ENCODE data around the gene ZSCAN25.
"Not testable (repeated sequence)": the region's sequence is repeated elsewhere in the genome, so short reads cannot be mapped to it uniquely, and the experiment has no call there.

Gene ZSCAN25

DNA sequence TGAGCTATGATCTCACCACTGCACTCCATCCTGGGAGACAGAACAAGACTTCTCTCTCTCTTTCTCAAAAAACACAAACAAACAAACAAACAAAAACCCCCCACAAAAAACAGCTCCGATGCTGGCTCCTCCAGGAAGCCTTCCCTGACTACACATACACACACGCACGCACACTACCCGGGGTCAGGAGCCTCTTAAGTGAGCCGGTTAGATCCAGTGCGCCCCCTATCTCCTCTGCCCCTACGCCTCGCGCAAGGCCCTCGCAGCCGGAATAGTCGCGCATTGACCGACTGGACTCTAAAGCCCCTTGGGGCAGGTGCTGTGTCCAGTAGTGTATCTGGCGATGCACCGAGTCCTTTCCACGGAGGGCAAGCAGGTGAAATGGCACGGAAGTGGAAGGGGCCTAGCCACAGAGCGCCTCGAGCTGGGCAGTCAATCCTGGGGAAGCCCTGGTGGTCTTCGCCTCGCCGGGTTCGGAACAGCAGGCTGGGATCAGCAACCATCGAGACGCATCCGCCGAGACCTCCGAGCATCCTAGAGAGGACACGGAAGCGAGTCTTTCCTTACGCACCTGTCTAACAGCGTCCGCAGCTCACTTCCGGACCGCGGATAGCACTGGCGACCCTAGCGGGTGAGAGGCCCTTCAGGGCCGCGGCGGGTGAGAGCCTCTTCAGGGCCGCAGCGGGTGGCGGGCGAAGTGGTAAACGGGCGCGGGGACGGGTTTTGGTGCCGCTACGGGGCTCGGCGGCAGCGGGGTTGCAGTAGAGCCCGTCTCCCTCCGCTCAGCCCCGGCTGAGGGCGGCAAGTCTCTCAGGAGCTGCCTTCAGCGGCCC, at the start of gene ZSCAN25:
Gene ZSCAN25 (plus strand): TSS at position 588 of the 833 bp plus-strand sequence. CDS start 2,661 bp downstream, outside the sequence.
- TF ChIP-seq, protein P1, sequence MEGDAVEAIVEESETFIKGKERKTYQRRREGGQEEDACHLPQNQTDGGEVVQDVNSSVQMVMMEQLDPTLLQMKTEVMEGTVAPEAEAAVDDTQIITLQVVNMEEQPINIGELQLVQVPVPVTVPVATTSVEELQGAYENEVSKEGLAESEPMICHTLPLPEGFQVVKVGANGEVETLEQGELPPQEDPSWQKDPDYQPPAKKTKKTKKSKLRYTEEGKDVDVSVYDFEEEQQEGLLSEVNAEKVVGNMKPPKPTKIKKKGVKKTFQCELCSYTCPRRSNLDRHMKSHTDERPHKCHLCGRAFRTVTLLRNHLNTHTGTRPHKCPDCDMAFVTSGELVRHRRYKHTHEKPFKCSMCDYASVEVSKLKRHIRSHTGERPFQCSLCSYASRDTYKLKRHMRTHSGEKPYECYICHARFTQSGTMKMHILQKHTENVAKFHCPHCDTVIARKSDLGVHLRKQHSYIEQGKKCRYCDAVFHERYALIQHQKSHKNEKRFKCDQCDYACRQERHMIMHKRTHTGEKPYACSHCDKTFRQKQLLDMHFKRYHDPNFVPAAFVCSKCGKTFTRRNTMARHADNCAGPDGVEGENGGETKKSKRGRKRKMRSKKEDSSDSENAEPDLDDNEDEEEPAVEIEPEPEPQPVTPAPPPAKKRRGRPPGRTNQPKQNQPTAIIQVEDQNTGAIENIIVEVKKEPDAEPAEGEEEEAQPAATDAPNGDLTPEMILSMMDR (IDR thresholded peaks at IDR 0.05; ENCODE audit: extremely low read depth, missing control alignments) = no peak
- peak; percentile 93 for DNase-seq (ENCODE audit: low spot score)

DNA sequence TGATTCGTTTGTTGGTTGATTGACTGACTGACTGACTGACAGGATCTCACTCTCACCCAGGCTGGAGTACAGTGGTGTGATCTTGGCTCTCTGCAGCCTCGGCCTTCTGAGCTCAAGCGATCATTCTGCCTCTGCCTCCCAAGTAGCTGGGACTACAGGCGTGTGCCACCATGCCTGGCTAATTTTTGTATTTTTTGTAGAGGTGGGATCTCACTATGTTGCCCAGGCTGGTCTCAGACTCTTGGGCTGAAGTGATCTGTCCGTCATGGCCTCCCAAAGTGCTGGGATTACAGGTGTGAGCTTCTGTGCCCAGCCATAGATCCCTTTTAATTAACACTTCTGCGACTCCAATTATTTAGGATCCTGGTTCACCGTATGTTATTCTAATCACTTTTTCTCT, 48.0 kb upstream of the ZSCAN25 start:
- DNase-seq (ENCODE audit: low spot score) = not testable (repeated sequence)

DNA sequence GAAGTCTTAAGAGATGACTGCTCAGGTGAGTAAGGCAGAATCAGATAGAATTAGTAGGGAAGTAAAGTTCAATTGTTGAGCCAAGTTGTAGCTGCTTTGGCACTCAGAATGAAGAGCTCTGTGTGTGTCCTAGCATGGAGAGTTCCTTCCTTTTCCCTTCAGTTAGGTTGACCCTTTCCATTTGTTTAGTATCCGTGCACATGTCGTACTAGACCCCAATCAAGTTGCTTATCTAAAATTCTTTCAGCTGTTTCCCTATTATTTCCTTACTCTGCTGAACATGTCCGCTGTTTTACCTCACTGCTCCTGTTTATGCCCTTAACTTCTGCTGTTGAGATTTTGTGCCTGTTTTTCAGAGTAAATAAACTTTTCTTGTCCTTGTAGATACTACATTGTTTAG, 45.0 kb upstream of the ZSCAN25 start:
- TF ChIP-seq, protein P1 (IDR thresholded peaks at IDR 0.05; ENCODE audit: extremely low read depth, missing control alignments) = no peak
- no peak for DNase-seq (ENCODE audit: low spot score)

DNA sequence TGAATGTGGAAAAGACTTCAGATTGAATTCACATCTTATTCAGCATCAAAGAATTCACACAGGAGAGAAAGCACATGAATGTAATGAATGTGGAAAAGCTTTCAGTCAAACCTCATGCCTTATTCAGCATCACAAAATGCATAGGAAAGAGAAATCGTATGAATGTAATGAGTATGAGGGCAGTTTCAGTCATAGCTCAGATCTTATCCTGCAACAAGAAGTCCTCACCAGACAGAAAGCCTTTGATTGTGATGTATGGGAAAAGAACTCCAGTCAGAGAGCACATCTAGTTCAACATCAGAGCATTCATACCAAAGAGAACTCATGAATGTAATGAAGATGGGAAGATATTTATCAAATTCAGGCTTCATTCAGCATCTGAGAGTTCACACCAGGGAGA, 43.5 kb upstream of the ZSCAN25 start:
- TF ChIP-seq, protein P1 (IDR thresholded peaks at IDR 0.05; ENCODE audit: extremely low read depth, missing control alignments) = no peak
- DNase-seq (ENCODE audit: low spot score) = no peak

DNA sequence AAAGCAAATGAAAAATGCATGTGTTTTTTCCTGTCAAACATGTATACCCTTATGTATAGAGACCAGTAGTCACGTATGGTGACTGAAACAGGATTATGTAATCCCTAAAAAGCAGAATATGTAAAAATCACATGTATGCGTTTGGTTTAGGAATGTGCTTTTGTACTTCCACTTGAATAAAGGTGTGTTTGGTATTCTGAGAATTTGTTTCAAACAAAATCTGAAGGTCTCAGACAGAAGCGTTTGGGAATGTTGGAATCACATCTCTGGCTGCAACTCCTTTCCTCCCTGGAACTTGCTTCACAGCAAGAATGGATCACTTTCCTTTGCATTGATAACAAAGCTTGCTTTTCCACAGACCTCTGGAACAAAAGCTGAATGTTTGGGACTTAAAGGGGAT, 40.5 kb upstream of the ZSCAN25 start:
- TF ChIP-seq, protein P1 (IDR thresholded peaks at IDR 0.05; ENCODE audit: extremely low read depth, missing control alignments) = no peak
- no peak for DNase-seq (ENCODE audit: low spot score)

DNA sequence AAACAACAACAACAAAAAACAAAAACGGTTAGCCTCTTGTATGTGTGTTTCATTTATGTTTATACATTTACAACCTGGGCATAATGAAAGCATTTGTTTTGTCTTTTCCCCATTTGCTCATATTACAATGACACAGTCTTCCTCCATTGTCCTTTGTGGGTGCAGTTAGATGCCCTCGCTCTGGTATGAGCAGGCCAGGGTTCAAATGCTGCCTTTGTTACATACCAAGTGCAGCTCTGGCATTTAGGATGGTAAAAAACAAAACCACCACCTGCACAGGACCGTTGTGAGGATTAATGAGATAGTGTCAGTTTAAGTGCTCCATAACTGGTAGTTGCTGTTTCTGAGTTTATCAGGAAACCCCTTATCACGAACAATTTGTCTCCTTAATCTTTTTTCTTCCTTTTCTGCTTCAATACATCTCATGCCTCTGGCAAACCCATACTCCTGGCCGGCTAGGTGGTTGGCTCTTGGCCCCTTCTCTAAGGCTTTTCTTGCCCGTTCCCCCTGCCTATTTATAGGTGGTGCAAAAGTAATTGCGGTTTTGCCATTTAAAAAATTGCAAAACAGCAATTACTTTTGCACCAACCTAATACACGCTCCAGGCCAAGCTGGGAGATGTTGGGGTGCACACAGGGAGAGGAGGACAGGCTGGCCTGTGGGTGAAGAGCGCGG, 37.3 kb upstream of the ZSCAN25 start:
- no peak for DNase-seq (ENCODE audit: low spot score)
- TF ChIP-seq, protein P1 (IDR thresholded peaks at IDR 0.05; ENCODE audit: extremely low read depth, missing control alignments) = no peak

DNA sequence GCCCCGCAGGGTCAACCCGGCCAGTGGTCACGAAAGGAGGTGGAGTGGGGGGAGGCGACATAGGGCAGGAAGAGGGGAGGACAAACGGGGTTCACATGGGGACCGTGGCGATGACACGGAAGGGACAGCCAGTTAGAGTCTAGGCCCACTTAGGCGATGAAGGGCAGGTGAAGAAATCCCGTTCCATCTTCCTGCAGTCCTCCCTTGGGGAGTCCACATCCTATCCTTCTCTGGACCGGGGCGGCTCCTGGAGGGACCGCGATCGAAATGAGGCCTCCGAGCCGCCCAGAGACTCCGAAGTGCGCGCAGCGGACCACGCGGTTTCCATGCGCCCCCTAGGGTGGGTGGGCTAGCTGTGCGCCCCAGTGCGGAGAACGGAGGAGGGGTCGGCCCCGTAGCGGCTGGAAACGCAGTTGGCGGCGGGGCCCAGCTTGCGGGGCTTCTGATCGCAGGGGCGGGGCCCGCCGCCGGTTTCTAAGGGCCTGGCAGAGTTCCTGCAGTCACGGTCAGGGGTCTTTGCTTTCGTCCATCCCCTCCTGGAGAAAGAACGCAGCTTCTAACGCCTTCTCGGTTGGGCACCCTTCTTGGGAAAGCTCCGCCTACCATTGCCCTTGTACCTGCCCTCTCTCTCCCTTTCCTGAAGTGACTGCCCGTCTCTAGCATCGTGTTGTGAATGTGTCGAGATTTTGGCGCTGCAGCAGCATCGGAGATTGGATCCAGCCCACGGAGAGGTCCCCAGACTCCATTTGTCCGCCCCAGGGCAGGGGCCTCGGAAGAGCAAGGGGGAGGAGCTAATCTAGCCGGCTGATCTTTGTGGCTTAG, 36.6 kb upstream of the ZSCAN25 start:
- peak; percentile 32 for DNase-seq (ENCODE audit: low spot score)
- TF ChIP-seq, protein P1 (IDR thresholded peaks at IDR 0.05; ENCODE audit: extremely low read depth, missing control alignments) = peak; percentile 8

DNA sequence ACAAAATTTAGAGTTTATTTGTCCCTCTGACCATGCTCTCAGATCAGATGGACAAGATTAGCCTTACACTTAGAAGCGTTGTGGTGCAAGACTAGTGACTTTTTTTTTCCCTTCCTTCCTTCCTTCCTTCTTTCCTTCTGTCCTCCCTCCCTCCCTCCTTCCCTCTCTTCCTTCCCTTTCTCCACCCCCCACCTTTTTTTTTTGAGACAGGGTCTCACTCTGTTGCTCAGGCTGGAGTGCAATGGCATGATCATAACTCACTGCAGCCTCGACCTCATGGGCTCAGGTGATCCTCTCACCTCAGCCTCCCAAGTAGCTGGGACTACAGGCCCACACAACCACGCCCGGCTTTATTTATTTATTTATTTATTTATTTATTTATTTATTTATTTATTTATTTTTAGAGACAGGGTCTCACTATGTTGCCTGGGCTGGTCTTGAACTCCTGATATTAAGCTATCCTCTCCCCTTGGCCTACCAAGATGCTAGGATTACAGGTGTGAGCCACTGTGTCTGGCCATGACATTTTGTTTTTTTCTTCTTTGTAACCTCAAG, 35.9 kb upstream of the ZSCAN25 start:
- not testable (repeated sequence) for DNase-seq (ENCODE audit: low spot score)
